Measurements from ENCODE around the gene SLC2A6.

The SLC2A6 gene

DNA sequence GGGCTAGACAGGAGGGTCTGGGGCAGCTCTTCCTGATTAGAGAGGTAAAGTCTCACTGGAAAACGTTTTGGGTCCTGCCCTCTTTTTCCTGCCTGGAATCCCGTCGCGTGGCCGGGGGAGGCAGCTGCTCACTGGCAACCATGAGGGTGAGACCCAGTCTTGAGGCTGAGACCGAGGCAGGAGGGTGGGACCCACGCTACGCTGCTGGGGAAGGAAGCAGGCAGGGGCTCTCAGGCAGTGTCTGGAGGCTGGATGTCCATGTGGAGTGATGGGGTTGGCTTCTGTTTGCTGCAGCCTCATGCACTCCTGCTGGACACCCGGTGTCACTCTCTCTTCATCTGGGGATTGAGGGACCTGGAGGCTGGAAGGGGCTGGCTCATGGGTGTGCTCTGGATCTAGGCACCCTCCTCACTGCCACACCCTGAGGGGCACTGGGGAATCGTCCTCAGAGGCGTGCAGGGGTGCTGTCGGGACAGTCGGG is 11.3 kb upstream of the SLC2A6 start:
- Histone ChIP-seq H3K4me3 (replicated peaks; ENCODE audit: insufficient read depth, low read length) (no peak overlapping the region), H3K27ac (replicated peaks) (no peak overlapping the region), H3K27me3 (ENCODE audit: insufficient read depth, poor library complexity, severe bottlenecking) (no peaks in the 10 kb centered on the region)
- no peak for TF ChIP-seq SPI1 (IDR thresholded peaks at IDR 0.05; ENCODE audit: borderline replicate concordance, low read depth)
- TF ChIP-seq POLR2AphosphoS5 (IDR thresholded peaks at IDR 0.05; ENCODE audit: low read depth), result no peak
- TF ChIP-seq, protein P1, sequence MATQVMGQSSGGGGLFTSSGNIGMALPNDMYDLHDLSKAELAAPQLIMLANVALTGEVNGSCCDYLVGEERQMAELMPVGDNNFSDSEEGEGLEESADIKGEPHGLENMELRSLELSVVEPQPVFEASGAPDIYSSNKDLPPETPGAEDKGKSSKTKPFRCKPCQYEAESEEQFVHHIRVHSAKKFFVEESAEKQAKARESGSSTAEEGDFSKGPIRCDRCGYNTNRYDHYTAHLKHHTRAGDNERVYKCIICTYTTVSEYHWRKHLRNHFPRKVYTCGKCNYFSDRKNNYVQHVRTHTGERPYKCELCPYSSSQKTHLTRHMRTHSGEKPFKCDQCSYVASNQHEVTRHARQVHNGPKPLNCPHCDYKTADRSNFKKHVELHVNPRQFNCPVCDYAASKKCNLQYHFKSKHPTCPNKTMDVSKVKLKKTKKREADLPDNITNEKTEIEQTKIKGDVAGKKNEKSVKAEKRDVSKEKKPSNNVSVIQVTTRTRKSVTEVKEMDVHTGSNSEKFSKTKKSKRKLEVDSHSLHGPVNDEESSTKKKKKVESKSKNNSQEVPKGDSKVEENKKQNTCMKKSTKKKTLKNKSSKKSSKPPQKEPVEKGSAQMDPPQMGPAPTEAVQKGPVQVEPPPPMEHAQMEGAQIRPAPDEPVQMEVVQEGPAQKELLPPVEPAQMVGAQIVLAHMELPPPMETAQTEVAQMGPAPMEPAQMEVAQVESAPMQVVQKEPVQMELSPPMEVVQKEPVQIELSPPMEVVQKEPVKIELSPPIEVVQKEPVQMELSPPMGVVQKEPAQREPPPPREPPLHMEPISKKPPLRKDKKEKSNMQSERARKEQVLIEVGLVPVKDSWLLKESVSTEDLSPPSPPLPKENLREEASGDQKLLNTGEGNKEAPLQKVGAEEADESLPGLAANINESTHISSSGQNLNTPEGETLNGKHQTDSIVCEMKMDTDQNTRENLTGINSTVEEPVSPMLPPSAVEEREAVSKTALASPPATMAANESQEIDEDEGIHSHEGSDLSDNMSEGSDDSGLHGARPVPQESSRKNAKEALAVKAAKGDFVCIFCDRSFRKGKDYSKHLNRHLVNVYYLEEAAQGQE (IDR thresholded peaks at IDR 0.05; ENCODE audit: insufficient replicate concordance, low read depth), result no peak
- TF ChIP-seq GABPA (IDR thresholded peaks at IDR 0.05; ENCODE audit: low read depth), result no peak
- TF ChIP-seq, protein P2, sequence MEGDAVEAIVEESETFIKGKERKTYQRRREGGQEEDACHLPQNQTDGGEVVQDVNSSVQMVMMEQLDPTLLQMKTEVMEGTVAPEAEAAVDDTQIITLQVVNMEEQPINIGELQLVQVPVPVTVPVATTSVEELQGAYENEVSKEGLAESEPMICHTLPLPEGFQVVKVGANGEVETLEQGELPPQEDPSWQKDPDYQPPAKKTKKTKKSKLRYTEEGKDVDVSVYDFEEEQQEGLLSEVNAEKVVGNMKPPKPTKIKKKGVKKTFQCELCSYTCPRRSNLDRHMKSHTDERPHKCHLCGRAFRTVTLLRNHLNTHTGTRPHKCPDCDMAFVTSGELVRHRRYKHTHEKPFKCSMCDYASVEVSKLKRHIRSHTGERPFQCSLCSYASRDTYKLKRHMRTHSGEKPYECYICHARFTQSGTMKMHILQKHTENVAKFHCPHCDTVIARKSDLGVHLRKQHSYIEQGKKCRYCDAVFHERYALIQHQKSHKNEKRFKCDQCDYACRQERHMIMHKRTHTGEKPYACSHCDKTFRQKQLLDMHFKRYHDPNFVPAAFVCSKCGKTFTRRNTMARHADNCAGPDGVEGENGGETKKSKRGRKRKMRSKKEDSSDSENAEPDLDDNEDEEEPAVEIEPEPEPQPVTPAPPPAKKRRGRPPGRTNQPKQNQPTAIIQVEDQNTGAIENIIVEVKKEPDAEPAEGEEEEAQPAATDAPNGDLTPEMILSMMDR (IDR thresholded peaks at IDR 0.05; ENCODE audit: insufficient read depth, low read length), result no peak
- DNase-seq (ENCODE audit: low read depth in 1 of 2, low spot score in 1 of 2), result no peak

DNA sequence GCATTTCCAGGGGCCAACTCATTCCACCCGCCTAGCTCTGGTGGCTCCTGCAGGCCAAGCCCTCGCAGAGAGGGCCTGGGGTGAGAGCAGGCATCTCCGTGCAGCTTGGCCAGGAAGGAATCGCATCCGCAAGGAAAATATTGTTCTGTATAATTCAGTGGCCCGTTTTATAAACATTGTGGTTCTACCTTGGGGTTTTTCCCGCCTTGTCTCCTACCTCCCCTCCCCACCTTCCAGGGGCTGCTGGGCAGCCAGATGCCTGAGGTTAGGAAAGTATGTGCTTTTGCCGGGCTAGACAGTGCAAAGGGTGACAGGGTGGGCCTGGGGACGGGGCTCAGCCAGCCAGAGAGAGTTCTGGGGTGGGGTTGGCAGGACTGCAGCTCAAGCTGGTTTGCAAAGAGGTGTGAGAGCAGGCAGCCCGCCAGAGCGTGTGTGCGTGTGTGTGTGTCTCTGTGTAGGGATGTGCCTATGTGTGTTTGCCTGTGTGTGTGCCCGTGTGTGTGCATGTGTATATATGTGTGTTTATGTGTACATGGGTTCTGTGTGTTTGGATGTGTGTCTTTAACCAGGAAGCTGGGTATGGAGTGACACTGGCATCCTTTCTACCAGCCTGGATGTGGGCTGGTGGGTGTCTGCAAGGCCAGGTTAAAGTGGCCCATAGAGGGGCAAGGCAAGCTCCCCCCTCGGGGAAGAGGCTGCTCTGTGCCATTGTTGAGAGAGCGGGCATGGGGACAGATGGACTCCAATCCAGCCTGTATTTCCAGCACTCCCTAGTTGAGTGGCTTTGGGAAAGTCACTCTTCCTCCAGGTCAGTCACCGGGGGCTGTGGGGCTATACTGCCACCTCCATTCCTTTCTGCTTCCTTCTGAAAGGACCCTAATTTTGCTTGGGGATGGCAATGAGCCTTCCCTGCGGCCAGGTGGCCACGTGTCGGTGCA is 10.6 kb upstream of the SLC2A6 start:
- no peak for DNase-seq (ENCODE audit: low read depth in 1 of 2, low spot score in 1 of 2)
- H3K27ac ChIP-seq (replicated peaks), result no peak overlapping the region
- no peak overlapping the region for H3K4me3 ChIP-seq (replicated peaks; ENCODE audit: insufficient read depth, low read length)
- TF ChIP-seq, protein P2 (IDR thresholded peaks at IDR 0.05; ENCODE audit: insufficient read depth, low read length), result no peak
- H3K27me3 ChIP-seq (ENCODE audit: insufficient read depth, poor library complexity, severe bottlenecking), result no peaks in the 10 kb centered on the region

DNA sequence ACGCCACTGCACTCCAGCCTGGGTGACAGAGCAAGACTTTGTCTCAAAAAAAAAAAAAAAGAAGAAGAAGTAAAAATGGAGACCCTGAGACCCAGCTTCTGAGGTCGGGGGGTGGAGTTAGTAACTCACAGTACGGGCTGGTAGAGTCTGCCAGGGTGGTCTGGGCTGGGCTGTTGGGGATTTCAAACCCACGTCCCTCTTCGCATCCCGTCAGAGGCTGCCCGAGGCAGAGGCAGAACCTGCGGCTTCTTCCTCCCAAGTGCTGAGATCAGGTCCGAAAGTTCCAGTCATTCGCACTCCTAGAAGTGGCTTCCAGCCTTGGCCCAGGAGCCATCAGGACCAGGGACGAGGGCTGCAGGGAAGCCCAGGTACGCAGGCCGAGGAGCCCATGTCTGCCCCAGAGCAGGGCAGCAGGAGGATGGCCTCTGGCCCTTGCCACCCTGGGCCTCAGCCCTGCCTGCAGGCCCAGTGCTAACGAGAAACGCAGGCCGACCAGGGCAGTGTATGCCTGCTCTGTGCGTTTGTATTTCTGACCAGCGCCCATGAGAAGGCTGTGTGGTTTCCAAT is 9.9 kb upstream of the SLC2A6 start:
- Histone ChIP-seq H3K27me3 (ENCODE audit: insufficient read depth, poor library complexity, severe bottlenecking) (no peaks in the 10 kb centered on the region), H3K4me3 (replicated peaks; ENCODE audit: insufficient read depth, low read length) (no peak overlapping the region), H3K27ac (replicated peaks) (no peak overlapping the region)
- no peak for TF ChIP-seq GABPA (IDR thresholded peaks at IDR 0.05; ENCODE audit: low read depth)
- TF ChIP-seq, protein P2 (IDR thresholded peaks at IDR 0.05; ENCODE audit: insufficient read depth, low read length), result no peak
- TF ChIP-seq SPI1 (IDR thresholded peaks at IDR 0.05; ENCODE audit: borderline replicate concordance, low read depth), result no peak
- TF ChIP-seq, protein P1 (IDR thresholded peaks at IDR 0.05; ENCODE audit: insufficient replicate concordance, low read depth), result no peak
- no peak for TF ChIP-seq POLR2AphosphoS5 (IDR thresholded peaks at IDR 0.05; ENCODE audit: low read depth)
- no peak for DNase-seq (ENCODE audit: low read depth in 1 of 2, low spot score in 1 of 2)

Data from HL-60 (cell line).